Mesenteric fat pad (tissue), 1 donor: ENCODE results near the gene RAB36. TPM values are rescaled to one million over a fixed set of nuclear protein-coding genes. Genes with fewer than 3 reads are reported as not detected.

ENCODE experiments used
- DNase-seq: peaks from one replicate; pipeline ENCODE4 v3.0.0-alpha.2; 2020; ENCODE audit warnings: low spot score
- total RNA-seq: library from RNA; stranded (reverse); fragmentation: NEBNext Ultra II Directional; extraction: Animal tissue kit (Norgen Biotek cat#: 25700); gene quantifications from one replicate; pipeline ENCODE4 v1.2.1, GENCODE V29; 2021
- donor health status: DM: yes; HTN: yes; CAD: no.

The RAB36 gene
- total RNA-seq, 1 donor from 2014 or later: 3.2 TPM

DNA sequence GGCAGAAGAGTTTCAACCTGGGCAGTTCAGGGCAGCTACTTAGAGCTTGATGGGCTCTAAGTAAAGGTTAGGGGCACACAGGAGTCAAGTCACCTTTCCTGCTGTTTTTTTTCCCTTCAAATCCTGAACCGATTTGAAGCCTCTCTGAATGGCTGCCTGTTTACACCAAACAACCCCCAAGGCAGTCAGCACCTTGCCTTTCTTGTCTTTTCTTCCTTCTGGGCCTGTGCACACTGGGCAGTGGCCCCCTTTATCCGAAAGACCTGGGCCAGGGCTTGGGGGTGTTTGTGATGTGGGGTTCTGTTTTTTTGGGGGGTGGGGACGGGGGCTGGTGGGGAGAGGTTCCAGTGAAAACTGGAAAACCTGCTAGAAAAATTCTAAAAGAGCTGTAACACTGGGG lies 7.8 kb upstream of the RAB36 start:
- DNase-seq: no peak

DNA sequence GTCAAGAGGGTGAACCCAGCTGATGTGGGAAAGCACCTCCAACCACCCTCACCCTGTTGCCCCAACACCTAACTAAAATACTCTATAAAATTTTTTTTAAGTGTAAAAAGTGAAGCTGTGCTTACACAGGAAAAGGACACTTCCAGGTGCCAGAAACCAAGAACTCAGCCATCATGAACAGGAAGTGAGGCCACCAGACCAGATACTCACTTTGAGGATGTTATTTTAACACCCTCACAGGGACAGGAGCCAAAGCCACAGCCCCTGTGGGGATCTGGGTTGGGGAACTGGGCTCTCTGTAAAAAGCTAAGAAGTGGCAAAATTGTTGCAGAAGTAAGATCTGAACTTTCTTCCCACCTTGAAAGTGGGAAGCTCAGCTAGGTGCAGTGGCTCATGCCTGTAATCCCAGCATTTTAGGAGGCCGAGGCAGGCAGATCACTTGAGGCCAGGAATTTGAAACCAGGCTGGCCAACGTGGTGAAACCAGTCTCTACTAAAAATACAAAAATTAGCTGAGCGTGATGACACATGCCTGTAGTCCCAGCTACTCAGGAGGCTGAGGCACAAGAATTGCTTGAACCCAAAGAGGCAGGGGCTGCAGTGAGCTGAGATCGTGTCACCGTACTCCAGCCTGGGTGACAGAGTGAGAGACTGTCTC lies 7.2 kb upstream of the RAB36 start:
- DNase-seq: no peak

DNA sequence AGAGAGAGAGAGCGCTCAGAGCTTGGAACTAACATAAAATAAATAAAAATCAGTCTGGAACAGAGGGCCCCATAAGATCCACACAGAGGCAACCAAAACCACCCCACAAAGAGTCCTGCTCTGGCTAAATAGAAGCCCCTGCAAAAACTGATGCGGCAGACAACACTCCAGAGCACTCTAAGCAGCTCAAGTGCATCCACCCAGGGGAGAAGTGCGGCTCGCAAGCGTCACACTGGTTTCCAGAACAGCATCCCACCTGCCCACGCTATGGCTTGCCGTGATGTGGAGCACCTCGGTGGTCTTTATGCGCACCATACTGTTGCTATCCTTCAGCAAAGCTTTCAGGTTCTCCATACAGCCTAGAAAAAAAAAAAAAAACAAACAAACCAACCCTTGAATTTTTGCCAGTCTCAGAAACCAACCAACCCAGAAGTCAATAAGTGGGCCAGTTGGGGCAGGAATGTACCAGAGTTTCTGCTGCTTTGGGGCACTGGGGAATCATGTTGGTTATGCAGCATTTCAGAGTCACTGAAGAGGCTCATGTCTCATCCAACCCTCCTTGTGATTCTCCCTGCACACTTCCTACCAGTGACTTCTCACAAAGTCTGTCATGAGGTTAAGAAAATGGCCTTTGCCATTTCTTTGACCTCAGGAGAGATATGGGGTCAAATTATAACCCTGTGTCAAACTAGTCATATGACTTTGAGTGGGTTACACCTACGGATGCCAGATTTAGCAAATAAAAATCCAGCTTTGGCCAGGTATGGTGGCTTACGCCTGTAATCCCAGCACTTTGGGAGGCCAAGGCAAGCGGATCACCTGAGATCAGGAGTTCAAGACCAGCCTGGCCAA lies 6.5 kb upstream of the RAB36 start:
- DNase-seq: no peak

DNA sequence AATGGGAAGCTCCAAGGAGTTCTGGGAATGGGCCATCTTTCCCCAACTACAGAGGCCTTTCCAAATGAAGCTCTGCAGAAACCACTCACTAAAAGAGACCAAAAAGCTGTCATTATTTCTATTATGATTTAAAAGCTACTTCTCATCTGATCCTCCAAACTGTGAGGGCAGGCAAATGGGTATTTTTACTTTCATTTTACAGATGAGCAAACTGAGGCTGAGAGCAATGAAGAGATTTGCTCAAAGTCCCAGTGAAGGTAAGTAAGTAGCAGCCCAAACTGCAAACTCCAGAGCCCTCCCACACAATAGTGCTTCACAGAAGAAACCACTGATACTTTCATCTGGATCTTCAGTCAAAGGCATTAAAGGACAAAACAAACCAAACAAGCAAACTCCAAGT lies 4.9 kb upstream of the RAB36 start:
- DNase-seq: no peak

DNA sequence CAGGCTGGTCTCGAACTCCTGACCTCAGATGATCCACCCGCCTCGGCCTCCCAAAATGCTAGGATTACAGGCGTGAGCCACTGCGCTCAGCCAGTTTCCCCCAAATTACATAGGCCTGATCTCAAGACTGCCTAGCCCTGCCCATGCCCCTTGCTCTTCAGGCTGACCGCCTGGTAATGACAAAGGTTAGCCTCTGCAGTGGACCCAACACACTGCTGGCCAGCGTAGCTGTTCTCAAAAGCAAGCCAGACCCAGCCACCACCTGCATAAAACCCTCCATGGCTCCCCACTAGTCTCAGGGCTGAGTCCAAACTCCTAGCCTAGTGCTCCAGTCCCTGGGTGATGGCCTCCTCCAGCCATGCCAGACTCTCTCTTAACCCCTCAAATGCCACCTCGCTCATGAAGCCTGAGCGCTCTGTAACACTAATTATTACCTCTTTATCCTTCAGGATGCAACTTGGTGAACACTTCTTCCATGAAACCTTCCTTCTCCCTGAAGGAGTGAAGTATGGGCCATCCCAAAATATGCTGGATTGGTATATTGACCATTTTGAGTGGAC lies 2.7 kb upstream of the RAB36 start:
- DNase-seq: no peak

DNA sequence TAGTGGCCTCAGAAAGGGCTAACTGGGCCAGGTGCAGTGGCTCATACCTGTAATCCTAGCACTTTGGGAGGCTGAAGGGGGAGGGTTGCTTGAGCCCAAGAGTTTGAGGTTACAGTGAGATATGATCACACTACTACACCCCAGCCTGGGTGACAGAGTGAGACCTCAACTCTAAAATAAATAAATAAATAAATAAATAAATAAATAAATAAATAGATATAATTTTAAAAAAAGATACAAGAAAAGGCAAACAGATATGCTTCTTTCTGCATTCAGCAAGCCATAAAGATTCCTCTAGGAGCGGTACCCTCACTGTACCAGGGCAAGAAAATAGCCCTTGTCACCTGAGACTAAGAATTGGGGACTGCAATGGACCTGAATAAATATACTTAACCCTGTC lies 2.2 kb upstream of the RAB36 start:
- DNase-seq: no peak

DNA sequence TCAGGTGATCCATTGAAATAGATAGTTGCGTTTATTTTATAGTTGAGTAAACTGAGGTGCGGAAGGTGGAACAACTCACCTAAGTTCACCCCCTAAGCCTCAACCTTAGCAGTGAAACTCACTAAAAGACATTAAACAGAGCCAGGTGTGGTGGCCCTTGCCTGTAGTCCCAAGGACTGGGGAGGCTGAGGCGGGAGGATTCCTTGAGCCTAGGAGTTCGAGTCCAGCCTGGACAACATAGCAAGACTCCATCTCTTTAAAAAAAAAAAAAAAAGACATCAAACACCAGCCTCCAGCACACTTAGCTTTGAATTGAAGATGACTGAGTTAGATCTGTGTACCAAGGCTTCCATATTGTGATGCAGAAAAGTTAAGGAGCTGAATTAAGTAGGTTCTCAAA lies 845 bp upstream of the RAB36 start:
- DNase-seq: no peak

DNA sequence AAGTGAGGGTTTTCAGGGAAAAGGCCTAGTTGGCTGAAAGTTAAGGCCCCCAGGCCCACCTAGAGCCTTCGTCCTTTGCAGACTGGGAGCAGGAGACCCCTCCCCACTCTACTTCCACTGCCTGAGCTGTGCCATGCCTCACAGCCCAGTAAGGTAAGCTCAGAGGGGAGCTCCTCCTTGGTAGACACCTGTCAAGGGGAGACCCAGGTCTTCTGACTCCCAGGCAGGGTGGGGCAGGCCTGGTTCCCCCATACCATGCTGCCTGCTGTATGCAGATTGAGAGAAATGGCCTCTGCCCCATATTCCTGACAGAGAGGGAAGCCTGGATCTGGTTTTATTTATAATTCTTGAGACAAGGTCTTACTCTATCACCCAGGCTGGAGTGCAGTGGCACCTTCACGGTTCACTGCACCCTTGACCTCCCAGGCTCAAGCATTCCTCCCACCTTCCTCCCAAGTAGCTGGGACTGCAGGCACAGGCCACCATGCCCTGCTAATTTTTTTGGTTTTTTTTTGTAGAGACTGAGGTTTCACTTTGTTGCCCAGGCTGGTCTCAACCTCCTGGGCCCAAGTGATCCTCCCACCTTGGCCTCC lies 697 bp downstream of the RAB36 start:
- no peak for DNase-seq

DNA sequence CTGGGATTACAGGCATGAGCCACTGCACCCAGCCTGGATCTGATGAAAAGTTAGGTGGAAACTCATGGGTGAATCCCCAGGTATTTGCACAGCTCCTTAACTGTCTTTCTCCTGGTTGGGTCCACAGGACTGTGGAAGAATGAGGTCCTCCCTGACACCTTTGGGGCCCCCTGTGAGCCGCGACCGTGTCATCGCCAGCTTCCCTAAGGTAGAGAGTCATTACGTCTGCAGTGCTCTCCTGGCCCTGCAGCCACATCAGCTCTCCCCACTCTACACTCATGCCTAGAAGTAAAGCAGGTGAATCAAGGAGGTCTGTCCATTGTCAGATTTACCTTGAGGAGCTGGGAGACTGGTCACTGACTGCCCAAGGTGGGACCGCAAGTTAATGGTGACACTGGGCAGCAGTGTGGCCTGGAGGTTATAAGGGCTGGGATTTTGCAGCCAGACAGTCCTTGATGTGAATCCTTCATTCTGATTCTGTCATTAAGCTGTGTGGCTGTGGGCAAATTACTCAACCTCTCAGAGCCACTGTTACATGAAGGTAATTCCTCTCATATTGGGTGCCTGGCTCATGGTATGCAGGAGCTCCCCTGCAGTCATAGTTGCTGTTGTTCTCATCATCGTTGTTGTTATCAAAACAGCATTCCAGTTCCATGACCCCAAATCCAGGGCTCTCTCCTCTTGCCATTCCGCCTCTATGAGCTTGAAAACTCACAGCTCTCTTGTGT lies 1.4 kb downstream of the RAB36 start:
- no peak for DNase-seq

DNA sequence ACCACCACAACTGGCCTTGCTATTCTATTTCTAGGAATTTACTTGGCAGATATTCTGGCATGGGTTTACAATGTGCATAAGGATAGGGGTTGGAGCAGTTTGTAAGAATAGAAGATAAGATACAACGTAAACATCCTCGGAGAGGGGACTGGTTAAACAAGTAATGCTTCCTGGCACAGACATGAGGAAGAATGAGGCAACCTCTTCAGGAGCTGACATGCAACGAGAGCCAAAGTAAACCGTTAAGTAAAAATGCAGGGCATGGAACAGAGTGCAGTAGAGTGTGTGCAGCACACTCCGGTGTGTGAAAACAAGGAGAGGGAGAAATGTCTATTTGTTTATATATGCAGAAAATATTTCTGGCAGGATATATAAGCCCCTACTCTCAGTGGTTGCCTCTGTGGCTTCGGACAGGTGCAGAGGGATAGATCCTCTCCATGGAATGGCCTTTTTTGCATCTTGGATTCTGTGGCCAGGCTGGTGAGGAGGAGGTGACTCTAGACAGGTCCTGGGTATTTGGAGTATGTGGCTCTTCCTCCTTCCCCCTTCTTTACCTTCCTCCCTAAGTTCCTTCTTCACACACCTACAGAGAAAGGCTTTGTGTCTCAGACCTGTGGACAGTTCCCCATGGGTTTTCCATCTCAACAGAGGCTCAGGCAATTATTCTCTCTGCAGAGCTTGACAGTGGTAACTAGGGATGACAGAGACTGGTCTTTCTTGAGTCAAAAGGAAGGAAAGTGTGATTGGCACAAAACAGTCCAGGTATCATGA lies 2.5 kb downstream of the RAB36 start:
- no peak for DNase-seq

DNA sequence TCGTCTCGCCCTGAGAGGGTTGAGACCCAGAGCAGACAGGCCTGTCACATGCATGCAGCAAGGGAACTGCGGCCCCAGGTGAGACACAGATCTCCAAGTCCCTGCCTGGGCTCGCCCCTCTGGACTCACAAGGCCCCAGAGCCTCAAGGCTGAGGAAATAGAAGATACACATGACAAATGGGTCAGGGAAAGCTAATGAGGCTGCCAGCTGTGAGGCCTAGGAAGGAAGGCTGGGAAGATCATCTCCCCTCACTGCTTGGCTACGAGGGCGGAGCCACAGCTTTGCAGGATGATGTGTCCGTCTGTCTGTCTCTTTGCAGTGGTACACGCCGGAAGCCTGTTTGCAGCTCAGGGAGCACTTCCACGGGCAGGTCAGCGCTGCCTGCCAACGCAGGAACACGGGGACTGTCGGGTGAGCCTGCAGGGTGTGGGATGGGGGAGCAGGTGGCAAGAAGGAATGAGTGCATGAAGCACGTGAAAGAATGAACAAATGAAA lies 4.5 kb downstream of the RAB36 start:
- DNase-seq: no peak

DNA sequence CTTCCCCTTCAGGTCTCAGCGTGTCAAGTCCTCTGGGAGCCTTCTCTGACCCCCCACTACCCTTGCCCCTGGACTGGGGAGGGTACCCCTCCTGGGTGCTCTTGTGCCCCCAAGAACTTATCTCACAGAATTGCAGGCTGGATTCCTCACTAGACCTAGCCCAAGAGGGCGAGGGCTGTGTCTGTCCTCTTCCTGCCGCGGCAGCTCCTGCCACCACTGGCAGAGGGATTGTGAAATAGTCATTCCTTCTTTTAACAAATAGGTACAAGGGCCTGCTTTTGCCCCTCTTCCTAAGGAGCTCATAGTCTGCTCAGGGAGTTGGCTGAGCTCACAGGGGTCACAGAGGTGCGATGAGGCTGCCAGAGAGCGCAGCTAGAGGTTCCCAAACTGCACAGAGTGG lies 5.5 kb downstream of the RAB36 start:
- no peak for DNase-seq

DNA sequence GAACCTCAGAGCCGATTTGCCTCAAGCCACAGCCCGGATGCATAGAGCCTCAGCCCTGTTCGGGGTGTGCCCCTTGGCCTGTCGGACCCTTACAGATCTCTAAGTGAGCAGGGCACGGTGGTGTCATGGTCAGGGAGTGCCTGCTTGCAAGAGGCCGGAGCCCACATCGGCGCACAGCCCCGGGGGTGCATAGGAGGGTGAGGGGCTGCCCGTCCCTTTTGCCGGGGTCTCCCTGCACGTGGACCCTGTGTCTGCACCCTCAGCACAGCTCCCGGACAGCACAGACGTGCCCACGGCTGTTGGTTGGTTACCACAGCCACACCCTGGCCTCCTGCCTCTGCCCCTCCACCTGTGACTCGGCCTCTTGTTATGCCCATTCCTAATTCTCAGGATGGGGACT lies 6.5 kb downstream of the RAB36 start:
- DNase-seq: no peak

DNA sequence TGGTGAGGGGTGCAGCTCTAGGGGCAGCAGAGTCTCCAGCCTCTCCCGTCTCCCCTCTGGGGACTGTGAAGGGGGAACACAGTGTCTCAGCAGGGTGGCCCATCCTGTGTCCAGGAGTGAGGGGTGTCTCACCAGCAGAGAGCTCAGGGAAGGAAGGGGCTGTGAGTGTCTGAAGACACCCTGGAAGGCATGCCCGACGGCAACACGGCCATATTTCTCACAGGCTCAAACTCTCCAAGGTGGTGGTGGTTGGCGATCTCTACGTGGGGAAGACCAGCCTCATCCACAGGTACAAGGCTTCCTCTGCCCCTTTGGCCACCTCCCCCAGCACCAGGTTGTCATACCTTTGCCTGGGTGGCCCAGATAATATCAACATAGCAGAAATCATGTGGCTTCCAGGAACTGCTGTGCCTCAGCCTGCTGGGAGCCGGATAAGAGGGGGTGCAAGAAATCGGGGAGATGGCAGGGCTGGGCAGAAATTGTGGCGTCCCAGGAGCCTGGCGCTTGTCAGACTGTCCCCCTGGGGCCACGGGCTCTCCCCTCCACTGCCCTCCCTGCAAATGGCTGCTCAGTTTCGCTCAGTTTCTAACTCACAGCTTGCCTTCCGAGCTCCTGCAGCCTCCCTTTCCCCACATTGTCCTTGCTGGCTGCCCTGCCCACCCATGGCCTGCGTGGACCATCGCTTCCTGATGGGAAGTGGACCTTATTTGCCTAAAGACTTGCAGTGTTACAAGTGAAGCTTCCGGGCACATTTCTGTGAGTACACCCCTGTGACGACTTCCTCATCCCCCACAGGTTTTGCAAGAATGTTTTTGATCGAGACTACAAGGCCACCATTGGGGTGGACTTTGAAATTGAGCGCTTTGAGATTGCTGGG lies 7.2 kb downstream of the RAB36 start:
- no peak for DNase-seq

DNA sequence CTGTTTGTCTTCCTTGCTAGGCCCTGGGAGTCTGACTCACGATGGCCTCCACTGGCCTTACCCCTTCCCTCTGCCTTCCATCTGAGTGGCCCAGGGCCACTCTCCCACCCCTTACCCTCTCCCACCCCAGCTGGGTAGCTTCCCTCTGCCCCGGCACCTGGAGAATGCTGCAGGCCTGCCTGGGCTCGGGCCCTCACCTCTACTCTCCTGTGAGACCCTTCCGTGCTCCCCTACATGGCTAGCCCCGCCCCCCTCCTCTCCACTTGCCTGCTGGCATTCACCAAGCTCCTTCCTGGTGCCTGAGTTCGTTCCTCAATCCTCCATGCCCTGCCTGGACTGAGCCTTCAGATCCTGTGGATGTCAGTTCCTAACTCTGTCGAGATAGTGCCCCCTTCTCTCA lies 8.7 kb downstream of the RAB36 start:
- no peak for DNase-seq

DNA sequence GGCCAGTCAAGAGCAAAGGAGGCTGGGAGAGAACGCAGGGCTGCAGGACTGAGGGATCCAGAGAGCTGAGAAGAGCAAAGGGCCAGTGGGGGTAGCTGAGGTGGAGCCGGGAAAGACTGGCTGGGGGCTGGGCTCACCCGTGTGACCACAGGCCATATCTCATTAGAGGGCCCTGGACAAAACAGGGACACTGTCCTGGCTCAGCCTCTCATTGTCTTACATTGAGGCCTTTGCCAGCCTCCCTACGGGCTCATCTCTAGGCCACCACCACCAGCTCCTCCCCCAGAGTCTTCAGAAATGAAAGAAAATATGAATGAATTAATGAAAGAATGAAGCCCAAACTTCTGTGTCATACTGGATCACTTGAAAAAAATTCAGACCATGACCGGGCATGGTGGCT lies 9.2 kb downstream of the RAB36 start:
- no peak for DNase-seq

DNA sequence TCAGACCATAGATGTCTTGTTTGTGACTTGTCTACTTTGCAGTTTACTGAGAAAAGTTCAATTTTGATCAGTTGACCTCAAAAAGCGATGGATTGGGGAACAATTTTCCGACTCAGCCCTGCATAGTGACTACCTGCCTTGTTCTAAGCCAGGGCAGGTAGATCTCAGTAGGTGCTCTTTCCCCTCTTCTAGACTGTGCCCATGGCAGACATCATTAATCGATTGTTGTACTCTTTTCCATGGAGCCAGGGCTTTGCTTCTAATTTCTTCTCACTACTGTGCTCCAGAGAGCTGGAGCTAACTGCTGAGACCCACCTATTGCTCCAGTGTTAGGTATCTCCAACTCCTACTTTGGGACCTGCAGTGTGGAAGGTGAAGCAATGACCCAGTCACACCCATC lies 9.9 kb downstream of the RAB36 start:
- DNase-seq: no peak

DNA sequence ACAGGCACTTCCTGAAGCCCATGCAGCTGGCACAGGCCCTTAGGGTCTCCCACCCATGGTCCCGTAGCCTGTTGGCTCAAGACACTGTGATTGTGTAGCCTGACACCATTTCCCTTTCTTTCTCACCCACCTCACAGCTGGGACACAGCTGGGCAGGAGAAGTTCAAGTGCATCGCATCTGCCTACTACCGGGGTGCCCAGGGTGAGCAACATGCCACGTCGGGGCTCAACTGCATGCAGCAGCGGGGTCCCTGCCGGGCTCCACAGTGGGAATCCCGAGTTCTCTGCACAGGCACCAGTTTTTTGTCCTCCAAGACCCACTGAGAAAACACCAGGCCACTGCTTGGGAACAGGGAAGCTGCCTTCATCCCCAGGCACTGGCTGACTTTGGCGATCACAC lies 10.6 kb downstream of the RAB36 start:
- no peak for DNase-seq

DNA sequence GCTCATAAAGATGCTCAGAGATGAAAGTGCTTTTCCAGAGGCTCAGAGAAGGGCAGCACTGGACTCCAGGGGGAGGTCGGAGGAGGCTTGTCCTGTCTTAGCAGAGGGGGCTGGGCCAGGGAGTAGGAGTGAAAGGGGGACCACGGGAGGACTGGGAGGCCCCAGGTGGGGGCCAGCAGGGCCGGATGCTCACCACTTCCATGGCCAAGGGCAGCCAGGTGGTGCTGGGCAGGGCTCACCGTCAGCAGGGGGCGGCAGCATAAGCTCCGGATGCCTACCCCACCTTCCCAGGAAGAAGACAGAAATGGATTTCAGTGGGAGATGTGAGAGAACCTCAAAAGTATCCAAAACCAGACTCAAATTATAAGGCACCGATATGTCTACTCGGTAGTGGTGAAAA lies 11.0 kb downstream of the RAB36 start:
- no peak for DNase-seq
